PC-9 (cell line): ENCODE data around the gene SULT4A1. TPM values are rescaled to one million over a fixed set of nuclear protein-coding genes. Genes with fewer than 3 reads are reported as not detected.

ENCODE experiments used
- BruUV-seq: library from RNA; stranded (reverse); fragments of 400-500 nt; replicated peaks from 2 replicates; lab custom pipeline; 2021; lab: Mats Ljungman, UMichigan
- CTCF ChIA-PET: fragments of 300-600 bp; sonication (Branson Sonifier 250); formaldehyde crosslinking; loops from one replicate; lab custom pipeline; 2022; ENCODE audit warnings: antibody characterized with exemption; lab: Charles Lee
- POLR2A ChIA-PET: fragments of 300-600 bp; sonication (Branson Sonifier 250); formaldehyde crosslinking; loops from one replicate; lab custom pipeline; 2022; ENCODE audit warnings: antibody characterized with exemption; ENCODE audit not compliant: unreplicated experiment; lab: Charles Lee
- DNase-seq, 2 experiments: peaks; one replicate each; pipeline versions ENCODE4 v3.0.0 to v3.0.0-alpha.2; 2015 to 2022; ENCODE audit warnings: mixed read lengths in 1 of 2
- H2AFZ ChIP-seq: fragments of 200-600 bp; sonication (generic); 2 replicates; pipeline ENCODE4 v1.8.1; 2017; ENCODE audit warnings: antibody characterized with exemption
- H3F3A ChIP-seq: fragments of 200-600 bp; sonication (generic); 2 replicates; pipeline ENCODE4 v1.8.1; 2017; ENCODE audit warnings: antibody characterized with exemption, mild to moderate bottlenecking, low read depth; ENCODE audit not compliant: insufficient read depth
- H3K27ac ChIP-seq: fragments of 200-600 bp; sonication (generic); 2 replicates; pipeline ENCODE4 v1.6.1; 2016; ENCODE audit warnings: mixed run types
- H3K27me3 ChIP-seq: fragments of 200-600 bp; sonication (generic); 2 replicates; pipeline ENCODE4 v1.6.1; 2016; ENCODE audit warnings: low read depth, mixed run types; ENCODE audit not compliant: insufficient read depth
- H3K36me3 ChIP-seq: fragments of 200-600 bp; sonication (generic); 2 replicates; pipeline ENCODE4 v1.6.1; 2016; ENCODE audit warnings: low read depth, mixed run types
- H3K4me1 ChIP-seq: fragments of 200-600 bp; sonication (generic); replicated peaks from 2 replicates; pipeline ENCODE4 v1.6.1; 2016; ENCODE audit warnings: mixed run types; ENCODE audit not compliant: insufficient read depth
- H3K4me2 ChIP-seq: fragments of 200-600 bp; sonication (generic); 2 replicates; pipeline ENCODE4 v1.6.1; 2017; ENCODE audit warnings: mixed run types
- H3K4me3 ChIP-seq: fragments of 200-600 bp; sonication (generic); 2 replicates; pipeline ENCODE4 v1.6.1; 2016; ENCODE audit warnings: mixed run types
- H3K79me2 ChIP-seq: fragments of 200-600 bp; sonication (generic); 2 replicates; pipeline ENCODE4 v1.6.1; 2017; ENCODE audit warnings: low read depth, mixed run types
- H3K9me2 ChIP-seq: fragments of 200-600 bp; sonication (generic); 2 replicates; pipeline ENCODE4 v1.8.1; 2017; ENCODE audit warnings: mild to moderate bottlenecking; ENCODE audit not compliant: insufficient read depth
- H3K9me3 ChIP-seq: fragments of 200-600 bp; sonication (generic); 2 replicates; pipeline ENCODE4 v1.8.1; 2016; ENCODE audit warnings: low read depth; ENCODE audit not compliant: insufficient read depth
- H4K20me1 ChIP-seq: fragments of 200-600 bp; sonication (generic); 2 replicates; pipeline ENCODE4 v1.8.1; 2017; ENCODE audit not compliant: insufficient read depth
- EZH2 ChIP-seq: fragments of 200-600 bp; sonication (generic); IDR thresholded peaks from 2 replicates; pipeline ENCODE4 v1.8.0; 2017; ENCODE audit warnings: antibody characterized with exemption, low read depth
- intact Hi-C: fragments of 100-400 bp; cut with micrococcal nuclease; formaldehyde crosslinking; loops from one replicate; pipeline ENCODE4 v1.10.0; 2022; ENCODE audit not compliant: unreplicated experiment
- total RNA-seq: library from RNA; stranded (reverse); gene quantifications from 2 replicates; pipeline ENCODE4 v1.2.3, GENCODE V29; 2021
- TF ChIP-seq, protein P1 (sequence below): fragments of 200-600 bp; sonication (generic); conservative IDR thresholded peaks from 2 replicates; pipeline ENCODE4 v1.6.1; 2017; ENCODE audit warnings: mixed run types, antibody characterized with exemption, mild to moderate bottlenecking, moderate library complexity

SULT4A1 gene
- total RNA-seq, 1 experiment from 2014 or later = 3.4 TPM

DNA sequence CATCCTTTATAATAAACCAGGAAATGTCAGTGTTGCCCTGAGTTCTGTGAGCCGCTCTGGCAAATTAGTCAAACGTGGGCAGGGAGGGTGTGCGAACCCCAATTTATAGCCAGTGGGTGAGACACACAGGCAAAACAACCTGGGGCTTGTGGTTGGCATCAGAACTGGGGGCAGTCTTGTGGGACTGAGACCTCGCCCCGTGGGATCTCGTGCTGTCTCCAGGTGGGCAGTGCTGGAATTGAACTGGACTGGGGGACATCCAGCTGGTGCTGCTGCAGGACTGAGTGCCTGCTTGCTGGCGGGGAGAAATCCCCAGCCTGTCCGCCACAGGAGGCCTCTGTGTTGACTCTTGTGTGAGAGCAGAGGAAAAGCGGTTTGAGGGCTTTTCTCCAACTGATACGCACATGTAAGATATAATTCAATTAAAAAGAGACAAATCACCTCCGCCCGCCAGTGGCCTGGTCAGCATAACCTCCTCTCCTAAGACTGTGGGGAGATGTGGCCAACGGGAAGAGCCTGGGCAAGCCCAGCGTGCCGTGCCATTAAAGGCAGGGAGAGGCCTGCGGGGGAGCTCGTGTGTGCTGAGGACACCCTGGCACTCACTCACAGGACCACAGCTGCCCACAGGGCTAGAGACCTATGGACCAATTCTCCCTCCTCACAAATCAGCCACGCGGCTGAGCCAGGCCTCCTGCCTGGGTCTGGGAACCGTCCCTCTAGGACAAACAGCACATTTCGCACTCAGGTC lies 18.4 kb downstream of the SULT4A1 start:
- Histone ChIP-seq H2AFZ (no peak overlapping the region), H3K36me3 (no peaks in the 10 kb centered on the region), H3K4me2 (no peak overlapping the region), H3K27ac (no peak overlapping the region), H3K9me2 (no peaks in the 10 kb centered on the region), H3K4me1 (no peaks in the 10 kb centered on the region), H3F3A (no peaks in the 10 kb centered on the region), H3K9me3 (no peaks in the 10 kb centered on the region), H3K27me3 (peaks cover 59% of the 10 kb centered on the region), H3K4me3 (no peak overlapping the region), H3K79me2 (no peaks in the 10 kb centered on the region), H4K20me1 (no peaks in the 10 kb centered on the region)
- ChIA-PET CTCF (no interaction called here), POLR2A (no interaction called here)
- intact Hi-C loops = no loop called here
- DNase-seq = no peak
- no TSS peak for BruUV-seq
- no peak for TF ChIP-seq EZH2
- TF ChIP-seq, protein P1, sequence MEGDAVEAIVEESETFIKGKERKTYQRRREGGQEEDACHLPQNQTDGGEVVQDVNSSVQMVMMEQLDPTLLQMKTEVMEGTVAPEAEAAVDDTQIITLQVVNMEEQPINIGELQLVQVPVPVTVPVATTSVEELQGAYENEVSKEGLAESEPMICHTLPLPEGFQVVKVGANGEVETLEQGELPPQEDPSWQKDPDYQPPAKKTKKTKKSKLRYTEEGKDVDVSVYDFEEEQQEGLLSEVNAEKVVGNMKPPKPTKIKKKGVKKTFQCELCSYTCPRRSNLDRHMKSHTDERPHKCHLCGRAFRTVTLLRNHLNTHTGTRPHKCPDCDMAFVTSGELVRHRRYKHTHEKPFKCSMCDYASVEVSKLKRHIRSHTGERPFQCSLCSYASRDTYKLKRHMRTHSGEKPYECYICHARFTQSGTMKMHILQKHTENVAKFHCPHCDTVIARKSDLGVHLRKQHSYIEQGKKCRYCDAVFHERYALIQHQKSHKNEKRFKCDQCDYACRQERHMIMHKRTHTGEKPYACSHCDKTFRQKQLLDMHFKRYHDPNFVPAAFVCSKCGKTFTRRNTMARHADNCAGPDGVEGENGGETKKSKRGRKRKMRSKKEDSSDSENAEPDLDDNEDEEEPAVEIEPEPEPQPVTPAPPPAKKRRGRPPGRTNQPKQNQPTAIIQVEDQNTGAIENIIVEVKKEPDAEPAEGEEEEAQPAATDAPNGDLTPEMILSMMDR = no peak

- CTCF ChIA-PET = no interaction called here
- DNase-seq = no peak
Observed at GRCh38 chr22:43841742-43842141, 20.6 kb downstream of the SULT4A1 start.

DNA sequence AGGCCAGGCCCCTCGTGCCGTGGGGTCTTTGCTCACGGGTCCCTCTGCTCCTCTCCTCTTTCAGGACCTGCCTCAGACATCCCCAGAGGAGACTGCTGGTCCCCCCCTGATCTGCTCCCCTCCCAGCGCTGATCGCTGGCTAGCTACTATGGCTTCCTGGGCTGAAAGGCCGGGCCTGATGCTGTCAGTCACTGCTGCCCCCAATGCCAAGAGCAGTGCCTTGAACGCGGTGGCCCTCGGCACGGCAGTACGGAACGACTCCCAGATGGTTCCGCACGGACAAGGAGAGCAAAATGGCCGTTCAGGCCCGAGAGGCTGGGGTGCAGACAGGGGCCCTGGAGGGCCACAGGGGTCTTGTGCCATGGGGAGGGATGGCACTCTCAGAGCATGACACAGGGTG lies 21.5 kb downstream of the SULT4A1 start:
- no peaks in the 10 kb centered on the region for H3K36me3 ChIP-seq
- intact Hi-C loops = no loop called here

More at GRCh38 chr22:43841742-43842141, 20.6 kb downstream of the SULT4A1 start:
- TF ChIP-seq, protein P1 = no peak
- no peak for TF ChIP-seq EZH2
- POLR2A ChIA-PET = no interaction called here
- no peak overlapping the region for H3K27ac ChIP-seq
- no peaks in the 10 kb centered on the region for H3K9me2 ChIP-seq
- peaks cover 71% of the 10 kb centered on the region for H3K27me3 ChIP-seq
- H3K36me3 ChIP-seq = no peaks in the 10 kb centered on the region
- BruUV-seq = no TSS peak
- no peaks in the 10 kb centered on the region for H3F3A ChIP-seq
- H4K20me1 ChIP-seq = no peaks in the 10 kb centered on the region; the same call in 1 of the 2 replicates
- intact Hi-C loops = no loop called here
- no peak overlapping the region for H3K4me3 ChIP-seq
- H3K4me1 ChIP-seq = no peaks in the 10 kb centered on the region
- H3K4me2 ChIP-seq = no peak overlapping the region
- no peaks in the 10 kb centered on the region for H3K79me2 ChIP-seq
- H2AFZ ChIP-seq = no peak overlapping the region
- H3K9me3 ChIP-seq = no peaks in the 10 kb centered on the region

More for the DNA sequence above, 21.5 kb downstream of the SULT4A1 start:
- ChIA-PET CTCF (no interaction called here), POLR2A (no interaction called here)
- no peaks in the 10 kb centered on the region for H3F3A ChIP-seq
- TF ChIP-seq, protein P1 = no peak
- no peak for TF ChIP-seq EZH2
- H3K9me2 ChIP-seq = no peaks in the 10 kb centered on the region
- no peak overlapping the region for H3K4me3 ChIP-seq
- no peak overlapping the region for H3K27ac ChIP-seq
- H3K4me1 ChIP-seq = no peaks in the 10 kb centered on the region
- peaks cover 65% of the 10 kb centered on the region for H3K27me3 ChIP-seq
- H4K20me1 ChIP-seq = no peaks in the 10 kb centered on the region; the same call in 1 of the 2 replicates
- H3K79me2 ChIP-seq = no peaks in the 10 kb centered on the region
- H2AFZ ChIP-seq = no peak overlapping the region
- no TSS peak for BruUV-seq
- H3K4me2 ChIP-seq = no peak overlapping the region
- DNase-seq = no peak
- H3K9me3 ChIP-seq = no peaks in the 10 kb centered on the region
